K562 (cell line): ENCODE data around the gene MLX. TPM values are rescaled to one million over a fixed set of nuclear protein-coding genes. Genes with fewer than 3 reads are reported as not detected.
A peak's percentile ranks its signal among the peaks of the same experiment; 100 is the strongest.

Experiments
- BDP1 ChIP-seq: IDR thresholded peaks from 3 replicates; pipeline ENCODE4 v1.6.1; 2011; ENCODE audit not compliant: insufficient read length, insufficient read depth
- CCNT2 ChIP-seq: IDR thresholded peaks from 2 replicates; pipeline ENCODE4 v1.6.1; 2011; ENCODE audit warnings: borderline replicate concordance, low read depth, mild to moderate bottlenecking, moderate library complexity, mixed read lengths, low read length; ENCODE audit not compliant: insufficient read length; ENCODE audit errors: extremely low read depth
- ETV1 ChIP-seq: fragments of 450-650 bp; conservative IDR thresholded peaks from 2 replicates; pipeline ENCODE4 v1.6.1; 2016; ENCODE audit warnings: missing genetic modification characterization, control low read depth, low read depth, missing compliant biosample characterization
- GABPB2 ChIP-seq: fragments of 250-450 bp; sonication (Bioruptor Pico); conservative IDR thresholded peaks from 2 replicates; pipeline ENCODE4 v1.5.1; 2021; ENCODE audit warnings: mild to moderate bottlenecking
- MLX ChIP-seq, 2 experiments: fragments of 450-650 bp in 1 of 2; sonication (generic) in 1 of 2; formaldehyde crosslinking; conservative IDR thresholded peaks; 2 replicates each; pipeline versions ENCODE4 v1.4.0 to v1.8.1; 2020 to 2022; ENCODE audit warnings: mild to moderate bottlenecking in 1 of 2, missing genetic modification reagents in 1 of 2
- OTX1 ChIP-seq: fragments of 450-650 bp; formaldehyde crosslinking; IDR thresholded peaks from 2 replicates; pipeline ENCODE4 v1.4.0; 2022; ENCODE audit warnings: mild to moderate bottlenecking
- PPARD ChIP-seq: fragments of 250-450 bp; sonication (Bioruptor Pico); IDR thresholded peaks from 2 replicates; pipeline ENCODE4 v1.8.0; 2022; ENCODE audit warnings: inconsistent platforms, mild to moderate bottlenecking, moderate library complexity
- RFX1 ChIP-seq: fragments of 450-650 bp; IDR thresholded peaks from 2 replicates; pipeline ENCODE4 v1.6.1; 2016; ENCODE audit warnings: mild to moderate bottlenecking, moderate library complexity
- SAFB ChIP-seq: fragments of 200-400 bp; formaldehyde crosslinking; IDR thresholded peaks from 2 replicates; pipeline ENCODE4 v1.6.1; 2017; ENCODE audit warnings: low read depth, low read length, borderline replicate concordance
- SMAD2 ChIP-seq: fragments of 150-350 bp; IDR thresholded peaks from 2 replicates; pipeline ENCODE4 v1.6.1; 2014; ENCODE audit warnings: low read depth, mild to moderate bottlenecking, low read length
- SREBF2 ChIP-seq: sonication (generic); formaldehyde crosslinking; IDR thresholded peaks from 2 replicates; pipeline ENCODE4 v1.4.0; 2020; ENCODE audit warnings: mild to moderate bottlenecking, missing genetic modification reagents
- ZBTB11 ChIP-seq, 3 experiments: fragments of 200-800 bp in 1 of 3; fragments of 250-450 bp in 1 of 3; fragments of 450-650 bp in 1 of 3; sonication (Bioruptor Pico) in 1 of 3; sonication (Bioruptor generic) in 1 of 3; formaldehyde crosslinking in 1 of 3; IDR thresholded peaks; 2 replicates each; pipeline versions ENCODE4 v1.6.1 to v1.8.0; 2016 to 2022; ENCODE audit warnings: mild to moderate bottlenecking in 2 of 3, missing genetic modification characterization in 2 of 3, missing compliant biosample characterization in 1 of 3, moderate library complexity in 1 of 3
- ZC3H4 ChIP-seq: sonication (generic); formaldehyde crosslinking; IDR thresholded peaks from 2 replicates; pipeline ENCODE4 v1.9.0; 2021; ENCODE audit warnings: missing genetic modification reagents, borderline replicate concordance
- ZNF197 ChIP-seq: fragments of 200-800 bp; sonication (Bioruptor generic); IDR thresholded peaks from 2 replicates; pipeline ENCODE4 v1.6.1; 2016; ENCODE audit warnings: low read depth, missing genetic modification characterization, missing compliant biosample characterization
- ZNF324 ChIP-seq: fragments of 250-450 bp; sonication (Bioruptor Pico); IDR thresholded peaks from 2 replicates; pipeline ENCODE4 v1.4.0; 2020; ENCODE audit warnings: mild to moderate bottlenecking
- ZNF436 ChIP-seq: fragments of 250-450, 450-650 bp; sonication (Bioruptor Pico); formaldehyde crosslinking; IDR thresholded peaks from 2 replicates; pipeline ENCODE4 v1.7.0; 2020; ENCODE audit warnings: mild to moderate bottlenecking
- ZNF561 ChIP-seq: fragments of 450-650 bp; formaldehyde crosslinking; conservative IDR thresholded peaks from 2 replicates; pipeline ENCODE4 v1.4.0; 2020; ENCODE audit warnings: mild to moderate bottlenecking, moderate library complexity
- ZNF639 ChIP-seq, 2 experiments: fragments of 200-800 bp in 1 of 2; sonication (Bioruptor generic) in 1 of 2; sonication (generic) in 1 of 2; formaldehyde crosslinking in 1 of 2; IDR thresholded peaks in 1 of 2; conservative IDR thresholded peaks in 1 of 2; 2 replicates each; pipeline versions ENCODE4 v1.5.0 to v1.6.1; 2016 to 2020; ENCODE audit warnings: missing compliant biosample characterization in 1 of 2, missing genetic modification characterization in 1 of 2, missing genetic modification reagents in 1 of 2
- polyA plus RNA-seq, 8 experiments: library from polyadenylated mRNA; depleted of rRNA in 4 of 8; stranded (reverse) in 5 of 8; unstranded in 3 of 8; fragments of >200 nt; fragmentation: Nextera tagmentation in 2 of 8; fragmentation: Illumina TruSeq in 1 of 8; extraction: Ambion mirVana in 2 of 8; extraction: Trizol in 1 of 8; gene quantifications; 2 replicates each; pipeline versions ENCODE4 v1.2.1 to v1.2.3, GENCODE V29; 2011 to 2014; ENCODE audit warnings: inconsistent platforms in 1 of 8, missing spikeins in 1 of 8
- total RNA-seq, 7 experiments: library from RNA; depleted of rRNA in 6 of 7; stranded (reverse); fragments of >200 nt in 6 of 7; fragmentation: Illumina TruSeq in 2 of 7; extraction: Trizol in 2 of 7; gene quantifications; 2 replicates each; pipeline versions ENCODE4 v1.2.1 to v1.2.3, GENCODE V29; 2011 to 2021; ENCODE audit warnings: low replicate concordance in 1 of 7

MLX gene
- total and polyA plus RNA-seq, 9 of the 15 experiments (the other 6 are each of a cell fraction or from before 2014, with no cell fraction given) = 42.9 to 100 (median 58.9) TPM

- peak in 1 of 2 experiments; percentile 78; a peak in 2 of 4 replicates for TF ChIP-seq ZNF639 (CRISPR knock-in tag; conservative IDR thresholded peaks at IDR 0.05 in 1 of 2, IDR thresholded peaks at IDR 0.05 in 1 of 2)
- no peak for TF ChIP-seq GABPB2 (CRISPR knock-in tag)
- TF ChIP-seq MLX (CRISPR knock-in tag; conservative IDR thresholded peaks at IDR 0.05) = no peak
- TF ChIP-seq ZNF436 (CRISPR knock-in tag) = no peak
- TF ChIP-seq ZNF561 (CRISPR knock-in tag) = no peak
- no peak for TF ChIP-seq SREBF2 (CRISPR knock-in tag)
- TF ChIP-seq ZC3H4 (CRISPR knock-in tag) = no peak
- no peak for TF ChIP-seq ZNF324
- TF ChIP-seq ZNF197 (CRISPR knock-in tag) = no peak
- no peak for TF ChIP-seq BDP1
- no peak for TF ChIP-seq CCNT2
- no peak for TF ChIP-seq SMAD2
- TF ChIP-seq ZBTB11 (CRISPR knock-in tag; IDR thresholded peaks at IDR 0.05) = peak in 2 of 3 experiments; percentile 35 to 87; a peak in 2 of 6 replicates
- no peak for TF ChIP-seq RFX1
- no peak for TF ChIP-seq SAFB
- TF ChIP-seq PPARD (CRISPR knock-in tag) = no peak
- no peak for TF ChIP-seq OTX1 (CRISPR knock-in tag)
- TF ChIP-seq ETV1 (tag) = peak; percentile 77
These were observed 5.0 kb upstream of the MLX start, which contains the start of gene COASY (continued) for GRCh38 chr17:42561897-42562387.
